Daoy (cell line): Measurements from ENCODE around the gene LAMC3. TPM values are rescaled to one million over a fixed set of nuclear protein-coding genes. Genes with fewer than 3 reads are reported as not detected.
"Not testable (repeated sequence)": the region's sequence is repeated elsewhere in the genome, so short reads cannot be mapped to it uniquely, and the experiment has no call there.

Experiments used
- DNase-seq: peaks from one replicate; pipeline ENCODE4 v3.0.0-alpha.2; 2015; ENCODE audit warnings: low read depth
- total RNA-seq: library from RNA; depleted of rRNA; stranded (reverse); fragments of >200 nt; shearing (Covaris generic); gene quantifications from 2 replicates; pipeline ENCODE4 v1.2.3, GENCODE V29; 2014

LAMC3 gene
- total RNA-seq, 1 experiment from 2014 or later: 2.5 TPM

DNA sequence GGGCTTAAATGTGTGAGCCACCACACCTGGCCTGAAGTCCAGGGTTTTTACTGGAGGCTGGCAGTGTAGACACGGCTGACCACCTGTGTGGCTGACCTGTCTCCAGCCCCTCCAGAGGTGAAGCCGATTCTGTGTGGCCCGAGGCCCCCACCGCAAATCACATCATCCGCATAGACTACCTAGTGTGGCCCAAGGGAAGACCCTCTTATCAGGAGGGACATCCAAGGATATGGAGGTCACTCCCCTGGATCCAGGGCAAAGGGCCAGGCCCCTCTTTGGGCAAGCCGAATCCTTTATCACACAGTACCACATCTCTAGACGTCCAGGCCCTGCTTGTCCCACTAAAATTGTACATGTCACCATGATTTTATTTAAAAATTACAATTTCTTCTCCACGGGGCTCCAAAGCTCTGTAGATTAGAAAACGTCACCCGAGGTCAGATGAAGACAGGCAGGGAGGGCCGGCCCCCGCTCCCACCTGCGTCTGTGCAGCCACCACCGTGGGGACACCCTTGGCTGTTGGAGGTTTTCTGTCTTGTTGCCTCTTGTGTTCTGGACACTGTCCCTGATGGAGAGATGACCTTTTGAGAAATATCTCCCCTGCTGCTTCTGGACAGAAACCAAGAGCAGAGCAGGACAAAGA, 20.1 kb downstream of the LAMC3 start:
- DNase-seq: no peak

DNA sequence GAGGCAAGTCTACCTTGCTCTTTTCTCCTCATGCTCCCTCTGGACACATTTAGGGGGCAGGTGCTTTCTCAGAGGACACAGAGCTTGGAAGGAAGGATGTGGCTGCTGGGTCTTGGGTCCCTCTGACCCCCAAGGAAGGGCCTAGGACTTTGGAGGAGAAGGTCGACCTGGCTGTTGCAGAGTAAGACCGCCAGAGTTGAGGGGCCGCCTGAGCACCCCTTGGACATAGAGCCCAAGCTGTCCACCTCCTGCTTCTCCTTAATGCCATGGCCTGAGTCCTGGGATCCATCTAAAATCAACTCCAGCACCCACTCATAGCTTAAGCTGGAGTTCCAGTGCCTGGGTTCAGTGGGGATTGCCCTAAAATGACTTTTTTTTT, 20.6 kb downstream of the LAMC3 start:
- DNase-seq: no peak

DNA sequence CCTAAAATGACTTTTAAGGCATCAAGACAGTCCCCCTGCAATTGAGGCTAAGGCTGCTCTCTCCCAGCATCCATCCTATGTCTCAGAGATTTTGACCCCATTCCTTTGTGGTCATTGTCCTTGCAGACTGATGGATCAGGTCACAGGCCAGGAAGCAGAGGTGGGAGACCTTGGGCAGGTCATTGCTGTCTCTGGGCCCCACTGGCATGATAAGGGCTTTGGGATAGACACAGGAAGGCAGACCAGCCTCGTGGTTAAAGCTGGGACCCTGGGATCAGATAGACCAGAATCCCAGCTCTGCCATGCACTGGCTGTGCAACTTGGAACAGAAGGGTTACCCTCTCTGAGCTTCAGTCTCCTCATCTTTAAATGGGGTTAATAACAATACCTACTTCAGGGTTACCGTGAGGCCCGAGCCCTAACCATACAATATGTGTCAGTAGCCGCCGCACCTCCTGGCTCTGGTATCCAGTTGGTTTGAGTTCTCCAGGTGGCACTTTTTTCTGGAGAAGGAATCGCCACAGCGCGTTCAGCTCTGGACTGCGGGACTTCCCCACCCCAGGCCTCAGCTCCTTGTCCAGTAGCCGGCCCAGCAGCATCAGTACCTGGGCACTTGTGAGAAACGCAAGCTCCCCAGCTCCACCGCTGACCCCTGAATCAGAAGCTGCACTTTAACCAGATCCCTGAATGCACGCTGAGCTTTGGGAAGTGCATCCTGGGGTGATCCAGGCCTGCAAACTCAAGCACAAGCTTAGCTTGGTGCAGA, 21.4 kb downstream of the LAMC3 start:
- DNase-seq: no peak

DNA sequence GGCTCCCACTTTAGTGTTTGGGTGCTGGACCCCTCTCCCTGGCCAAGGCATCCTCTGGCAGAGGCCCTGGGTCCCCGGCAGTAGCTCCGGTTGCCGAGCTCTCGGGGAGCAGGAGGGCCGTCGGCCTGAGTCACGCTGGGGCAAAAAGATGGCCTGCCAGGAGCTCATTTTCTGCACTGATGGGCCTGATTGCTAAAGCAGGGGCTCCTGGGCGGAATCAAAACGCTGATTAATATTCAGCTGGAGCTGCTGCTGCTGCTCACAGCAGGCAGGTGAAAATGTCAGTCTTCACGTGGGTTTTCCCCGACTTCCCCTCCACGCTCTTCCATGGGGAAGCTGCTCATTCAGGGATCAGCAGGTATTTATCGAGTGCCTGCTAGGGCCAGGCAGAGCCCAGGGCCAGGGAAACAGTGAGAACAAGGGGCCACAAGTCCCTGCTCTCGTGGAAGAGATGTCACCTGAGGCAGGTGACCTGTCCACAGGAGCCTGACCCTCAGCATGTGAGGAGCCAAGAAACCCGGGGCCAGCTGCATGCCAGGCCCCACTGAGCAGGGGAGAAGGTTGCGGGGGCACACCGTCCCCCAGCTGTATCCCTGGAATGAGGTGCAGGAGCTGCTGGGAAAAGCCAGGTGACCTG, 22.1 kb downstream of the LAMC3 start:
- DNase-seq: no peak

DNA sequence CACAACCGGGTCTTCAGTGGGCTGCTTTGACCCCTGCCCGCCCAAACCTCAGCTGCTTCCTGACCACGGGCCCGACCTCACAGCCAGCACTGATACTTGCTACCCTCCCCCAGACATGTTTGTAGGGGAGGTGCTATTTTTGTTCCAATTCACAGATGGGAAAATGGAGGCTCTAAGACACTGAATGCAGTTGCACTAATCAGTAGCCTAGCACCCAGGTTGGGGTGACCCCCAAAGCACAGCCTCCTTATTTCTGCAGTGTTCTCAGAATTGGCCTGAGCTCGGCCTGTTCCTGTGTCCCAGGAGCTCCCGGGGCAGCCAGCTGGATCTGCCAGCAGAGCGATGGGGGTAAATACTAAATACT, 22.6 kb downstream of the LAMC3 start:
- no peak for DNase-seq

DNA sequence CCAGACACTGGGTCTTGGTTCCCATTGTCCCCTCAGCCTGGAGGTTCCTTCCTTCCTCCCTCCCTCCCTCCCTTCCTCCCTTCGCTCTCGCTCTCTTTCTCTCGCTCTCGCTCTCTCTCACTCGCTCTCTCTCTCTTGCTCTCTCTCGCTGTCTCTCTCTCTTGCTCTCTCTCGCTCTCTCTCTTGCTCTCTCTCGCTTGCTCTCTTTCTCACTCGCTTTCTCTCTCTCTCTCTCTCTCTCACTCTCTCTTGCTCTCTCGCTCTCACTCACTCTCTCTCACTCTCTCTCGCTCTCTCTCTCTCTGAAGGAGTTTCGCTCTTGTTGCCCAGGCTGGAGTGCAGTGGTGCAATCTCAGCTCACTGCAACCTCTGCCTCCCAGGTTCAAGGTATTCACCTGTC, 23.4 kb downstream of the LAMC3 start:
- DNase-seq: no peak

DNA sequence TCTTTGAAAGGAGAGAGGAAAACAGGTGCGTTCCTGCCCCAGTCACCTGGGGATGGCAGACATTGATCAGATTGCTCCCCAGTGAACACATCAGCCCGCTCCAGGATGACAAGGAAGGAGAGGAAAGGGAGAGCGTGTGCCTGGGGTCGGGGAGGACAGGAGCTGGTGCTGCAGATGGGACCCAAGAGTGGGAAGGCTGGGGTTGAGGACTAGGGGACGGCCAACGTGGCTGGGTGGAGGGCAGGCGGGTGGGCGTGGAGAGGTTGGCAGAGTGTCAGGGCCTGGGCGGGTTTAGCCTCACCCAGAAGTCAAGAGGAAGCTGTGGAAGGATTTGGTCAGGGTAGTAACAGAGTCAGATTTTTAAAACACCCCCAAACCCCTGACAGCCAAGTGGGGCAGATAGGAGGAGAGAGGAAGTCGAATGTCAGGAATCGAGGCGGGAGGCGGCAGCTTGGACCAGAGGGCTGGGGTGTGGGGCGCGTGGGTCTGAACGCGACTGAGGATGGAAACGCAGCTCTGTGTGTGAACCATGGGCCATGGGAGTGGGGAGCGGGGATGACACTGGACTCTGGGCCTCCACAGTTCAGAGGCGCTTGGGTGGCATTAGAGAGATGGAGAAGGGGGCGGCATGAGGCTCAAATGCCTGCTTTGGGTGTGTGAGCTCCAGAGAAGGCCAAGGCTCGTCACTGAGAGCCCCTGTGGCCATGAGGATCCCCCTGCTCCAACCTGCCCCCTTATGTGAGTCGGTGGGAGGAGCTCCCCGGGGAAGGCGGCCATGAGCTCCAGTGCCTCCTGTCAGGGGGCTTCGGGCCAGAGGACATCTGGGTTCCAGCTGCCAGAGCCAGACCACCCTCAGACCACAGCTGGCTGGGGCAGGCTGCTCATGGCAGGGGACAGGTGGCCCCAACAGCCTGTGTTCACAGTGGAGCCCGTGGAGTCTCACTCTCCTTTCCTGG, 24.6 kb downstream of the LAMC3 start:
- no peak for DNase-seq

DNA sequence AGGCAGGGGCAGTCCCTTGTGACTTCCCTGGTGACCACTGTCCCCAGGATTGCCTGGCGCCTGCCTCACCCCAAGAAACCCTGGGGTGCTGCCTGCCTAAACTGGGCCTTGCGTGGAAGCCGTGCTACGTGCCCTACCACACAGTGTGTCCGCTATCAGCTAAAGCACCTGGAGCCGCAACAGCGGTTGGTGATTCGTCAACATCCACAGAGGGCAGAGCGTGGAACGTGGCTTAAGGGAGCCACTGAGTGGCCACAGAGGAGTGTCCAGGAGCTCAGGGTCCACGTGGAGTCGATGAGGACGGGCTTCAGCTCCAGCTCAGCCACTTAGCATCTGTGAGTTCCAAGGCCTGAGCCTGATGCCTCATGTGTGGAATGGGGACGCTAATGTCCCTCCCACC, 25.3 kb downstream of the LAMC3 start:
- DNase-seq: no peak

DNA sequence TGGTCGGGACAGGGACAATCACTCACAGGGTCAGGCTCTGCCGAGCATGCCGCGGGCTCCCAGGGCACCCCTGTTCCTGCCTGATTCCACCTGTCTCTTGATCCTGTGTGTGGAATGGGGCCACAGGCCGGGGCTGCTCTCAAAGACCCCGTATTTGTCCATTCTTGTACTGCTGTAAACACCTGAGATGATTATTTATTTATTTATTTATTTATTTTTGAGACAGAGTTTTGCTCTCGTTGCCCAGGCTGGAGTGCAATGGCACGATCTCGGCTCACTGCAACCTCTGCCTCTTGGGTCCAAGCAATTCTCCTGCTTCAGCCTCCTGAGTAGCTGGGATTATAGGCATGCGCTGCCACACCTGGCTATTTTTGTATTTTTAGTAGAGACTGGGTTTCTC, 25.8 kb downstream of the LAMC3 start:
- not testable (repeated sequence) for DNase-seq

DNA sequence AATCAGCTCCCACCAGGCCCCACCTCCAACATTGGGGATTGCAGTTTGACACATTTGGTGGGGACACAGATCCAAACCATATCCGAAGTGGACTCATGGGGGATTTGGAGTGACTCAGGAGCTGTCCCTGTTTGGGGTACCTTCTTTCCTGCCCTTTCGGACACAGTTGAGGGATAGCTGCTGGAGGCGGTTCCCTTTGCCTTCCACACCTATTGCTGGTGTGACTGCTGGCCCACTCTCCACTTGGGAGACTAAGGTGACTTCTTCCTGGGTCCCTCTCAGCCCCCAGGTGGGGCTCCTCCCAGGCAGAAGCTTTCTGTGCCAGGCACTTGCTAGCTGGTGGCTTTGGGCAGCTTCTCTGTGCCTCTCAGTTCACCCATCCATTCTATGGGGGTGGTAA, 26.6 kb downstream of the LAMC3 start:
- no peak for DNase-seq

DNA sequence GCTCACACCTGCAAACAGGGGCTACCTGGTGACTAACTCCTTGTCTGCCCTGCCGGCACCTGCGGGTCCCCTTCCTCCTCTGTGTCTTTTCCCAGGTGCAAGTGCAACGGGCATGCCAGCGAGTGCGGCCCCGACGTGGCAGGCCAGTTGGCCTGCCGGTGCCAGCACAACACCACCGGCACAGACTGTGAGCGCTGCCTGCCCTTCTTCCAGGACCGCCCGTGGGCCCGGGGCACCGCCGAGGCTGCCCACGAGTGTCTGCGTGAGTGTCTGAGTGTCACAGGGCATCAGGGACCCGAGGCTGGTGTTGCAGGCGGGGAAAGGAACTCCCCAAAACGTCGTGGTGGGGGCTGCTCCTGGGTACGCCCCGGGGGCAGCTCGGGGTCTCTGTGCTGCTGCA, 27.1 kb downstream of the LAMC3 start:
- no peak for DNase-seq

DNA sequence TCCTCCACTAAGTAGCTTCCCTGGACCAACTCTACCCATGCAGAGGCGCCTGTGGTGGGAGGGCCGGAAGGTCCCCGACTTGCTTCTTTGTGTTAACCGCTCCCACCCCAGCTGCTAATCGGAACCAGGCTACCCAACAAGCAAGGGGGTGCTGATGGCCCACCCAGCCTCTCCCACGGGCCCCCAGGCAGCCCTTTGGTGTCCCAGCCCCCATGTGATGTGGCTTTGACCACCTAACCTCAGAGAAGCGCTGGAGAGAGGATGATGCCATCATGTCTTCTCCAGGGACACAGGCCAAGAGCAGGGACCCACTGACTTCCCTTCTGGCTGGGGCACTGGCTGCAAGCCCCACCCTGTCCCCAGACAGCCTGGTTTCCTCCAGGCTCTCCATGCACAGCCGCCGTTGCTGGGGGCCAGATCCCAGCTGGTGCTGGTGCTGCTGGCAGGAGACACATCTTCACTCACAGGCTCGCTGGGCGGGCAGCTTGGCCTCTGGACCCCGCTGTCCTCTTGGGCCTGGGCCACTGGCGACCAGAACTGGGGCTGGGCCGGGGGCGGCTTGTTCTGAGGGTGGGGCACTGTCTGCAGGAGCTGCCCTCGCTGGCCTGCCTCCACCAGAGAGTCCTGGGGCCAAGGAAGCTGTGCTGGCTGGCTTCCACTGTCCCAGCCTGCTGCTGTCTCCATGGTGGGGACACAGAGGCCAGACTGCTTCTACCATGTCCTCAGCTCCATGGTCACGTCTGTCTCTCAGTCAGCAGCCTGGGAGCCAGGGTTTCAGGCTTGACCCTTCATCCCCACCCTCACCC, 27.8 kb downstream of the LAMC3 start:
- DNase-seq: no peak

DNA sequence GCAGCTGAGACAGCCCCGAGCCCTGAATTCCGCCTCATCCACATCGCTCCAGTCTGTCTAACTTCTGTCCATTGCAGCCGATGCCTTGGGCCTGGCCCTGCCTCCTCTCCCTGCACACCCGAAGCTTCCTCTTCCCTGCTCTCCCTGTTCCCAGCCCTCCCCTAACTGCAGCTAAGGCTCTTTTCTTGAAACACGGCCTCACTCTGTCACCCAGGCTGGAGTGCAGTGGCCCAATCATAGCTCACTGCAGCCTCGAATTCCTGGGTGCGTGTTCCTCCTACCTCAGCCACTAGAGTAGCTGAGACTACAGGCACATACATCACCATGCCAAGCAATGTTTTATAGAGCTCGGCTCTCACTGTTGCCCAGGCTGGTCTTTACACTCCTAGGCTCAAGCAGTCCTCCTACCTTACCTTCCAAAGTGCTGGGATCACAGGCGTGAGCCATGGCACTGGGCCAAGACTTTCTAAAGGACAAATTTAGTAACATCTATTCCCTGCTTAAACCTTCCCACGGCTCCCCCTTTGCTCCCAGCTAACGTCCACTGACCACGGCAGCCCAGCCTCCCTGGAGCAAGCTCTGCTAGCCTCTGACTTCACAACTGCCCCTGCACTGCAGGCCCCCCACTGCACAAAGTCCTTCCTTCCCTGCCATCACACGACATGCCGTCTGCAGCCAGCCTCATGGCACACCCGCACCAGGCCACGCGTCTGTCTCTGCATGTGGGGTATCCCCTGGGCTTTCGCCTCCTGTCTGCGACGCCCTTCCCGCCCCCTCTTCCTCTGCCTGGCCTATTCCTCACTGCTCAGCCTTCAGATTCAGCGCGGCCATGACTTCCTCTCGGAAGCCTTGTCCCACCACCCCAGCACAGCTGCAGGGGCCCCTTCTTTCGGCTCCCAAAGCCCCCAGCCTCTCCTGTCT, 28.6 kb downstream of the LAMC3 start:
- DNase-seq: no peak

DNA sequence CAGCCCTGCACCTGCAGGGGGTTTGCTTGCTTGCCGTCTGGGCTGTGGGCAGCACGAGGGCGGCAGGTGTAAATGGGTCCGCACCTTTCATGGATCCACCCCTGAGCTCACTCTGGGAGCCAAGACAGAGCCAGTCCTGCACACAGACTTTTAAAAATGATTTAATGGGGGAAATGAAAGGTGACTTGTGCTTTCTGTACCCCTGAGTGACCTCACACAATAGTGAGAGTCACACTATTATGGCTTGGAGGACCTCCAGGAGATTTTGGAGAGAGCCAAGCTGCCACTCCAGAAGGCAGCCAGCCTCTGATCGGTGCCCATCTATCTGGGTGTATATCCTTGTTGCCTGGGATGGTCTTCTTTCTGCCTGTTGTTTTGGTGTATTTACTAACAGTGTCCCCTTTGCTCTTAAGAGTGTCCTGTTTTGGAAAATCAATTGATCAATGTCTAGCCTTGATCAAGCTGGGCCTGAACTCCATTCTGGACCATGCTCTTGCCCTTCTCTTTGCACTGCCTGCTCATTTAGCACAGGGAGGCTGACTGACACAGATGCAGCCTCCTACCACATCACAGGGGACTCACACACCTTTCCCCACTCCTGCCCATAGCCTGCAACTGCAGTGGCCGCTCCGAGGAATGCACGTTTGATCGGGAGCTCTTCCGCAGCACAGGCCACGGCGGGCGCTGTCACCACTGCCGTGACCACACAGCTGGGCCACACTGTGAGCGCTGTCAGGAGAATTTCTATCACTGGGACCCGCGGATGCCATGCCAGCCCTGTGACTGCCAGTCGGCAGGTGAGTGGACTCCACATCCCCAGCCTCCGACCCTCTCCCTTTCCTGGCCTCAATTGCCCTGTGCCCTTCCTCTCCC, 29.5 kb downstream of the LAMC3 start:
- DNase-seq: no peak

DNA sequence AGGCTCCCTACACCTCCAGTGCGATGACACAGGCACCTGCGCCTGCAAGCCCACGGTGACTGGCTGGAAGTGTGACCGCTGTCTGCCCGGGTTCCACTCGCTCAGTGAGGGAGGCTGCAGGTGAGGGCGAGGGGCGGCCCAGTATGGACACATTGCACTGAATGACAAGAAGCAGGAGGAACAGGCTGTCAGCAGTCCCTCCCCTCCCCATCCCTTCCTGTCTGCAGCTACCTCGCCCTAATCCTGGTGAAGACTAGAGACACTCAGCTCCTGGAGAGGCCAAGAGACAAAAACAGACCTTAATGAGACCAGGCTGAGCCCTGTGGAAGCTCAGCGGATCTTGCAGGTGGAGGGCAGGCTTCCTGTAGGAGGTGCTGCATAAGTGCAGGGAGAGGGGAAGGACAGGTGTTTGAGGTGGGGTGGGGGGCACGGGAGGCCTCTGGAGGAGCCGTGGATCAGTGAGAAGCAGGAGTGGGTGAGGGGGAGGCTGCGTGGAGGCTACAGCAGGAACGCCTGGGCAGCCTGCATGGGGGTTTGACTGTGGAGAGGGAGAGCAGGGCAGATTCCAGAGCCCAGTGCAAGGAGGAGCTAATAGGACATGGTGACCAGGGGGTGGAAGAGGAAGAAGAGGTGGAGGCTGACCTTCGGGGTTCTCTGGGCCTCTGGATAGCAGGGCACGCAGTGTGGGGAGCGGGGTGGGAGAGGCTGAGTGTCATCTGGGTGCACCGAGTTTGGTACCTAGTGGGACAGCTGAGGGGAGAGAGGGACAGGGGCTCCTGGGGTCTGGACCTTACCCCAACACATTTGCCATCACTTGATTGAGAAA, 30.4 kb downstream of the LAMC3 start:
- DNase-seq: no peak

DNA sequence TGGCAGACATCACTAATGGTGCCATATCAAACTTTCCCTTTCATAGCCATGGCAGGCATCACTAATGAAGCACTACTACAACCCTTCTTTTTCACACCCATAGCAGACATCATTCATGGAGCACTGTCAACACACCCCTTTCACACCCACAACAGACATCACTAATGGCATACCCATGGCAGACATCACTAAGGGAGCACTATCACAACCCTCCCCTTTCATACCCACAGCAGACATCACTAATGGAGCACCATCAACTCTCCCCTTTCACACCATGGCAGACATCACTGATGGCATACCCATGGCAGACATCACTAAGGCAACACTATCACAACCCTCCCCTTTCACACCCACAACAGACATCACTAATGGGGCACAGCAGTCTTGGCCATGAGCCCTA, 33.7 kb downstream of the LAMC3 start:
- DNase-seq: no peak

DNA sequence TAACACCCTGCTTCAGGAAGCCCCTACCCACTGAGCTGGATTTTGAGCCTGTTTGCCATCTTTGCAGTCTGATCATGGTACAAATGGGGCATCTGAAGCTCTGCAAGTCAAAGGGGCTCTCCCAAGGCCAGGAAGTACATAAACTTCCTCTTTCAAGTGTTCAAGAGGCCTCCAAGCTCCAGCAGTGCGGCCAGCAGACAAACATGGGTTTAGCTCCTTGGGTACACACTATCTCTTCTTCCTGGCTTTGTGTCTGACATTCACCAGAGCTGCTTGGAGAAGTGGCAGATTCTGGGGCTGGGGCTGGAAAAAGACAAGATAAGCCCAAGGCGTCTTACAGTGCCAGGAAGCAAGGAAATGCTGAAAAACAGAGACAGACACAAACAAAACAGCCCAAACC, 34.1 kb downstream of the LAMC3 start:
- no peak for DNase-seq

DNA sequence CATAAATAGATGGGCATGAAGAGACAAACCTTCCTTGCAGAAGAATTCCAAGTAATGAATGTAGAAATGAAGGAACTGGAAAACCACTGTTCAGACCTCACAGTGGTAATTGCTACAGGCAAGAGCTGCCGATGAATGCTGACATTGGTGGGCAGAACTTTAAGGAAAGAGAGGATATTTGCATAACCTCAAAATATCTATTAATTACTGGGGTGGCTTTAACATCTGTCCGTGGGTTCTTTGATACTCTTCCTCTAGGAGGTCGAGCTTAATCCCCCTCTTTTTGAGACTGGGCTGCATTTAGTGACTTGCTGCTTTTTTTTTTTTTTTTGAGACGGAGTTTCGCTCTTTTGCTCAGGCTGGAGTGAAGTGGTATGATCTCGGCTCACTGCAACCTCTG, 34.7 kb downstream of the LAMC3 start:
- no peak for DNase-seq
